ENCODE measurements around the gene PRSS56. TPM values are rescaled to one million over a fixed set of nuclear protein-coding genes. Genes with fewer than 3 reads are reported as not detected.

Gene PRSS56
- total and polyA plus RNA-seq, 2 of the 13 experiments (the other 11 are each of a cell fraction or from before 2014, with no cell fraction given), result not detected

- TF ChIP-seq MTF2 (CRISPR knock-in tag; IDR thresholded peaks at IDR 0.05; ENCODE audit: borderline replicate concordance) (peak; percentile 85; the same call in 1 of the 2 replicates), CSRNP1 (CRISPR knock-in tag; IDR thresholded peaks at IDR 0.05) (no peak), U2AF1 (optimal IDR thresholded peaks at IDR 0.05; ENCODE audit: low read depth, low read length) (no peak), XRCC5 (optimal IDR thresholded peaks at IDR 0.05; ENCODE audit: low read length) (peak; percentile 73), ZNF7 (CRISPR knock-in tag; IDR thresholded peaks at IDR 0.05) (no peak), ZBTB14 (CRISPR knock-in tag; IDR thresholded peaks at IDR 0.05) (no peak), ZNF510 (CRISPR knock-in tag; IDR thresholded peaks at IDR 0.05; ENCODE audit: low read depth) (no peak), ATF7-NPFF (CRISPR knock-in tag; IDR thresholded peaks at IDR 0.05; ENCODE audit: low read depth) (no peak), ZNF770 (CRISPR knock-in tag; IDR thresholded peaks at IDR 0.05) (peak; percentile 75; the same call in 1 of the 2 replicates), ZMYM3 (CRISPR knock-in tag; IDR thresholded peaks at IDR 0.05) (peak; percentile 25; the same call in 1 of the 2 replicates), SP1 (IDR thresholded peaks at IDR 0.05) (no peak), SP1 (CRISPR knock-in tag; IDR thresholded peaks at IDR 0.05) (no peak), DNMT1 (CRISPR knock-in tag; IDR thresholded peaks at IDR 0.05) (0 out of 2 replicates have a peak, but pooled peaks have one; percentile 60), ADNP (CRISPR knock-in tag; IDR thresholded peaks at IDR 0.05) (0 out of 2 replicates have a peak, but pooled peaks have one; percentile 46), SPEN (CRISPR knock-in tag; IDR thresholded peaks at IDR 0.05; ENCODE audit: low read depth) (peak; percentile 64; the same call in 1 of the 2 replicates), PRMT3 (CRISPR knock-in tag; IDR thresholded peaks at IDR 0.05; ENCODE audit: borderline replicate concordance, low read depth) (no peak), ZNF20 (CRISPR knock-in tag; IDR thresholded peaks at IDR 0.05) (no peak), NR2F2 (IDR thresholded peaks at IDR 0.05; ENCODE audit: borderline replicate concordance, low read depth) (no peak), FOXO1 (CRISPR knock-in tag; IDR thresholded peaks at IDR 0.05) (no peak), SATB2 (CRISPR knock-in tag; IDR thresholded peaks at IDR 0.05) (no peak), DZIP1 (CRISPR knock-in tag; IDR thresholded peaks at IDR 0.05) (no peak)
Measured at GRCh38 chr2:232523682-232524597, 3.8 kb downstream of the PRSS56 start (continued).

Data from HepG2 (cell line).